ENCODE measurements around the gene MPDZ. TPM values are rescaled to one million over a fixed set of nuclear protein-coding genes. Genes with fewer than 3 reads are reported as not detected.

The MPDZ gene
- total RNA-seq, 1 donor from 2014 or later, result 38.7 TPM

DNA sequence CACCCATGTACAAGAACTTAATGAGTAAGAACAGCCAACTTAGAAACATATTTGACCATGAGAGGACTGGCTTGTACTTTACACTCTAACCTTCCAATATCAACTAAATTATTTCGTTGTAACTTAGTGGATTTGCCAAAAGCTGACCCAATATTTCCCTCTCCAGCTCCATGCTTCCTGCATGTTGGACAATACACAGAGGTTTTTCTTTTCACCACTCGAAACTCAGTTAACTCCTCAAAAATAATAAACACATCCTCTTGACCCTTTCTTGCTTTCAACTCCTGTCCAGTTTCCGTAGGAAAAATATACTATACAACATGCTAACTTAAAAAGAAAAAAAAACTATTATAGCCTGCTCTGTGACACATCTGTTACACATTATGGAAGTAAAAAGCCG lies 188.9 kb downstream of the MPDZ start:
- Mint-ChIP-seq H3K4me3 (ENCODE audit: unreplicated experiment) (no peak overlapping the region), H3K4me1 (ENCODE audit: low read depth, unreplicated experiment) (peaks cover 7% of the 10 kb centered on the region), H3K9me3 (ENCODE audit: unreplicated experiment) (no peaks in the 10 kb centered on the region), H3K27ac (ENCODE audit: unreplicated experiment) (no peak overlapping the region), H3K27me3 (ENCODE audit: unreplicated experiment) (no peaks in the 10 kb centered on the region), H3K36me3 (ENCODE audit: unreplicated experiment) (peaks cover 10% of the 10 kb centered on the region)
- DNase-seq, result no peak
- no peak for TF ChIP-seq CTCF (IDR thresholded peaks at IDR 0.05; ENCODE audit: partially characterized antibody, unreplicated experiment)

GRCh38 chr9:13089666-13090065 lies 189.8 kb downstream of the MPDZ start:
- H3K27me3 Mint-ChIP-seq (ENCODE audit: unreplicated experiment), result no peaks in the 10 kb centered on the region

DNA sequence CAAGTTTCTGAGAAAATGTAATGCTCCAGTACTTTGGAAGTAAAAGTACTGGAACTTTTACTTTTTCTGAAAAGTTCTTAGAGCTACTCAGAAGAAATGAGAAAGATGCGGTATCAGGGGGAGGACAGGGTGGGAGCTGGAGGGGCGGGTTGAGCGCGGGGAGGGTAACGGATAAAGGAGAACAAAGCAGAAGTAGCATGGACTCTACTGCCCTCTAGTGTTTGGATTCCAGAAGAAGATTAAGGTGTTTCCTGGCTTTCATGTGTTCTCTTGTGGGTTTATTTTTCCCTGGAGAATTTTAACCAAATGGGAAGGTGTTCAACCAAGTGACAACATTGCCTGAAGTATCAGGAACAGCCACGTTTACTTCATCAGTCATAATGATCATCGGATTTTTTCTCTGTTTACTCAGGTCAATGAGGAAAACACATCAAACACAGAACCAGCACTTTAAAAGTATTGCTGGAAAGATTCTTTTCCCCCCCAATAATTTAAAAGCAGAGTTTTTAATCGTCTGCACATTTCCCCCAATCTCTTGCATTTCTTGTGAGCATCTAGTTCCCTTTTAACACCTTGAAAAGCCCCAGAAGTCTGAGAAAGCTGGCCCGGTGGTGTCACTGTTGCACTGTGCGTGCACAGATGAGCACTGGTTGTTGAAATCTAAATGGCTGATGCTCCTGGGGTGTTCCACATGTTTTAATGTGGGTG lies 190.6 kb downstream of the MPDZ start:
- no peaks in the 10 kb centered on the region for H3K9me3 Mint-ChIP-seq (ENCODE audit: unreplicated experiment)
- no peak overlapping the region for H3K27ac Mint-ChIP-seq (ENCODE audit: unreplicated experiment)
- peaks cover 7% of the 10 kb centered on the region for H3K4me1 Mint-ChIP-seq (ENCODE audit: low read depth, unreplicated experiment)

More at GRCh38 chr9:13089666-13090065, 189.8 kb downstream of the MPDZ start:
- DNase-seq, result no peak
- Mint-ChIP-seq H3K36me3 (ENCODE audit: unreplicated experiment) (peaks cover 10% of the 10 kb centered on the region), H3K4me3 (ENCODE audit: unreplicated experiment) (no peak overlapping the region), H3K27ac (ENCODE audit: unreplicated experiment) (no peak overlapping the region), H3K9me3 (ENCODE audit: unreplicated experiment) (no peaks in the 10 kb centered on the region), H3K4me1 (ENCODE audit: low read depth, unreplicated experiment) (peaks cover 7% of the 10 kb centered on the region)
- no peak for TF ChIP-seq CTCF (IDR thresholded peaks at IDR 0.05; ENCODE audit: partially characterized antibody, unreplicated experiment)

GRCh38 chr9:13083963-13084528 lies 195.4 kb downstream of the MPDZ start:
- TF ChIP-seq CTCF (IDR thresholded peaks at IDR 0.05; ENCODE audit: partially characterized antibody, unreplicated experiment), result no peak
- Mint-ChIP-seq H3K4me1 (ENCODE audit: low read depth, unreplicated experiment) (peaks cover 2% of the 10 kb centered on the region), H3K9me3 (ENCODE audit: unreplicated experiment) (peaks cover 2% of the 10 kb centered on the region), H3K27ac (ENCODE audit: unreplicated experiment) (no peak overlapping the region), H3K27me3 (ENCODE audit: unreplicated experiment) (no peaks in the 10 kb centered on the region), H3K36me3 (ENCODE audit: unreplicated experiment) (peaks cover 10% of the 10 kb centered on the region), H3K4me3 (ENCODE audit: unreplicated experiment) (no peak overlapping the region)
- no peak for DNase-seq

More for the DNA sequence above, 190.6 kb downstream of the MPDZ start:
- H3K27me3 Mint-ChIP-seq (ENCODE audit: unreplicated experiment), result no peaks in the 10 kb centered on the region
- no peak overlapping the region for H3K4me3 Mint-ChIP-seq (ENCODE audit: unreplicated experiment)
- H3K36me3 Mint-ChIP-seq (ENCODE audit: unreplicated experiment), result peaks cover 10% of the 10 kb centered on the region
- DNase-seq, result peak; percentile 32
- TF ChIP-seq CTCF (IDR thresholded peaks at IDR 0.05; ENCODE audit: partially characterized antibody, unreplicated experiment), result peak; percentile 92

- TF ChIP-seq CTCF (IDR thresholded peaks at IDR 0.05; ENCODE audit: partially characterized antibody, unreplicated experiment), result no peak
- DNase-seq, result no peak
- Mint-ChIP-seq H3K36me3 (ENCODE audit: unreplicated experiment) (peaks cover 10% of the 10 kb centered on the region), H3K4me3 (ENCODE audit: unreplicated experiment) (no peak overlapping the region), H3K27ac (ENCODE audit: unreplicated experiment) (no peak overlapping the region), H3K27me3 (ENCODE audit: unreplicated experiment) (no peaks in the 10 kb centered on the region), H3K4me1 (ENCODE audit: low read depth, unreplicated experiment) (no peaks in the 10 kb centered on the region), H3K9me3 (ENCODE audit: unreplicated experiment) (peaks cover 2% of the 10 kb centered on the region)
Observed at GRCh38 chr9:13083366-13083765, 196.1 kb downstream of the MPDZ start.

All from glutamatergic neuron (in vitro differentiated cells).